HL-60 (cell line): ENCODE measurements around the gene KLHL28.

Experiments
- DNase-seq, 2 experiments: peaks; one replicate each; pipeline ENCODE4 v3.0.0-alpha.2; 2010 to 2020; ENCODE audit warnings: low read depth in 1 of 2, low spot score in 1 of 2
- H3K27ac ChIP-seq: fragments of 250-450 bp; sonication (Bioruptor Pico); replicated peaks from 2 replicates; pipeline ENCODE4 v1.5.1; 2020; ENCODE audit warnings: mild to moderate bottlenecking, moderate library complexity
- H3K27me3 ChIP-seq: fragments of 250-450 bp; sonication (Bioruptor Pico); 2 replicates; pipeline ENCODE4 v1.5.1; 2021; ENCODE audit warnings: mild to moderate bottlenecking, moderate library complexity; ENCODE audit not compliant: insufficient read depth, poor library complexity, severe bottlenecking
- H3K4me3 ChIP-seq: replicated peaks from 2 replicates; pipeline ENCODE4 v1.5.1; 2011; ENCODE audit warnings: mild to moderate bottlenecking, control low read depth, low read length; ENCODE audit not compliant: insufficient read depth
- GABPA ChIP-seq: IDR thresholded peaks from 2 replicates; pipeline ENCODE4 v1.6.1; 2012; ENCODE audit warnings: low read depth
- POLR2AphosphoS5 ChIP-seq: IDR thresholded peaks from 2 replicates; pipeline ENCODE4 v1.6.1; 2012; ENCODE audit warnings: low read depth
- SPI1 ChIP-seq: IDR thresholded peaks from 2 replicates; pipeline ENCODE4 v1.6.1; 2012; ENCODE audit warnings: low read depth, mild to moderate bottlenecking, borderline replicate concordance
- TF ChIP-seq, protein P1 (sequence below): IDR thresholded peaks from one replicate; pipeline ENCODE4 v1.5.1; 2011; ENCODE audit warnings: low read length, control low read depth, inconsistent platforms; ENCODE audit not compliant: insufficient read depth
- TF ChIP-seq, protein P2 (sequence below): IDR thresholded peaks from 2 replicates; pipeline ENCODE4 v1.6.1; 2012; ENCODE audit warnings: low read depth; ENCODE audit not compliant: insufficient replicate concordance

Gene KLHL28

DNA sequence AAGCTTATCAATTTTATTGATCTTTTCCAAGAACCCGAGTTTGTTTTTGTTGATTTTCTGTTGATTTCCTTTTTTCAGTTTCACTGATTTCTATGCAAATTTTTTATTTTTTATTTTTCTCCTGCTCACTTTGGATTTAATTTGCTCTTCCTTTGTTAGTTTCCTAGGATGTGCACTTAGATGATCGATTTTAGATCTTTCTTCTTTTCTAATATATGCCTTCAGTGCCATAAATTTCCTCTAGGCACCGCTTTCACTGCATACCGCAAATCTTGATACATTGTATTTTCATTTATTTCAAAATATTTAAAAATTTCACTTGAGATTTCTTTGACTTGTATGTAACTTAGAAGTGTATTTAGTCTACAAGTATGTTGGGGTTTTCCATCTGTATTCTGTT lies 9.7 kb upstream of the KLHL28 start:
- no peak for DNase-seq
- H3K27ac ChIP-seq: no peak overlapping the region
- H3K4me3 ChIP-seq: no peak overlapping the region
- TF ChIP-seq, protein P1, sequence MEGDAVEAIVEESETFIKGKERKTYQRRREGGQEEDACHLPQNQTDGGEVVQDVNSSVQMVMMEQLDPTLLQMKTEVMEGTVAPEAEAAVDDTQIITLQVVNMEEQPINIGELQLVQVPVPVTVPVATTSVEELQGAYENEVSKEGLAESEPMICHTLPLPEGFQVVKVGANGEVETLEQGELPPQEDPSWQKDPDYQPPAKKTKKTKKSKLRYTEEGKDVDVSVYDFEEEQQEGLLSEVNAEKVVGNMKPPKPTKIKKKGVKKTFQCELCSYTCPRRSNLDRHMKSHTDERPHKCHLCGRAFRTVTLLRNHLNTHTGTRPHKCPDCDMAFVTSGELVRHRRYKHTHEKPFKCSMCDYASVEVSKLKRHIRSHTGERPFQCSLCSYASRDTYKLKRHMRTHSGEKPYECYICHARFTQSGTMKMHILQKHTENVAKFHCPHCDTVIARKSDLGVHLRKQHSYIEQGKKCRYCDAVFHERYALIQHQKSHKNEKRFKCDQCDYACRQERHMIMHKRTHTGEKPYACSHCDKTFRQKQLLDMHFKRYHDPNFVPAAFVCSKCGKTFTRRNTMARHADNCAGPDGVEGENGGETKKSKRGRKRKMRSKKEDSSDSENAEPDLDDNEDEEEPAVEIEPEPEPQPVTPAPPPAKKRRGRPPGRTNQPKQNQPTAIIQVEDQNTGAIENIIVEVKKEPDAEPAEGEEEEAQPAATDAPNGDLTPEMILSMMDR: no peak
- no peak for TF ChIP-seq POLR2AphosphoS5
- TF ChIP-seq GABPA: no peak
- TF ChIP-seq, protein P2, sequence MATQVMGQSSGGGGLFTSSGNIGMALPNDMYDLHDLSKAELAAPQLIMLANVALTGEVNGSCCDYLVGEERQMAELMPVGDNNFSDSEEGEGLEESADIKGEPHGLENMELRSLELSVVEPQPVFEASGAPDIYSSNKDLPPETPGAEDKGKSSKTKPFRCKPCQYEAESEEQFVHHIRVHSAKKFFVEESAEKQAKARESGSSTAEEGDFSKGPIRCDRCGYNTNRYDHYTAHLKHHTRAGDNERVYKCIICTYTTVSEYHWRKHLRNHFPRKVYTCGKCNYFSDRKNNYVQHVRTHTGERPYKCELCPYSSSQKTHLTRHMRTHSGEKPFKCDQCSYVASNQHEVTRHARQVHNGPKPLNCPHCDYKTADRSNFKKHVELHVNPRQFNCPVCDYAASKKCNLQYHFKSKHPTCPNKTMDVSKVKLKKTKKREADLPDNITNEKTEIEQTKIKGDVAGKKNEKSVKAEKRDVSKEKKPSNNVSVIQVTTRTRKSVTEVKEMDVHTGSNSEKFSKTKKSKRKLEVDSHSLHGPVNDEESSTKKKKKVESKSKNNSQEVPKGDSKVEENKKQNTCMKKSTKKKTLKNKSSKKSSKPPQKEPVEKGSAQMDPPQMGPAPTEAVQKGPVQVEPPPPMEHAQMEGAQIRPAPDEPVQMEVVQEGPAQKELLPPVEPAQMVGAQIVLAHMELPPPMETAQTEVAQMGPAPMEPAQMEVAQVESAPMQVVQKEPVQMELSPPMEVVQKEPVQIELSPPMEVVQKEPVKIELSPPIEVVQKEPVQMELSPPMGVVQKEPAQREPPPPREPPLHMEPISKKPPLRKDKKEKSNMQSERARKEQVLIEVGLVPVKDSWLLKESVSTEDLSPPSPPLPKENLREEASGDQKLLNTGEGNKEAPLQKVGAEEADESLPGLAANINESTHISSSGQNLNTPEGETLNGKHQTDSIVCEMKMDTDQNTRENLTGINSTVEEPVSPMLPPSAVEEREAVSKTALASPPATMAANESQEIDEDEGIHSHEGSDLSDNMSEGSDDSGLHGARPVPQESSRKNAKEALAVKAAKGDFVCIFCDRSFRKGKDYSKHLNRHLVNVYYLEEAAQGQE: no peak
- H3K27me3 ChIP-seq: no peaks in the 10 kb centered on the region

DNA sequence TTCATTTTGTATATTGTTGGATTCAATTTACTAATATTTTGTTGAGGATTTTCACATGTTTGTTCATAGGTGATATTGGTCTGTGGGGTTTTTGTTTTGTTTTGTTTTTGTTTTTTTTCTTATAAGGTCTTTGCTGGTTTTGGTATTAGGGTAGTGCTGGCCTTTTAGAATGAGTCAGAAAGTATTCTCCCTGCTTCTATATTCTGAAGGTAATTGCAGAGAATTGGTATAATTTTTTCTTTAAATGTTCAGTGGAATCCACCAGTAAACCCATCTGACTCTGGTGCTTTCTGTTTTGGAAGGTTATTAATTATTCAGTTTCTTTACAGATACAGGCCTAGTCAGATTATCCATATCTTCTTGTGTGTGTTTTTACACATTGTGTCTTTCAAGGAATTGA lies 9.2 kb upstream of the KLHL28 start:
- no peak overlapping the region for H3K27ac ChIP-seq
- no peak for DNase-seq
- no peak overlapping the region for H3K4me3 ChIP-seq
- H3K27me3 ChIP-seq: no peaks in the 10 kb centered on the region
- TF ChIP-seq, protein P1: no peak
- TF ChIP-seq GABPA (no peak), SPI1 (no peak), POLR2AphosphoS5 (no peak)
- TF ChIP-seq, protein P2: no peak

DNA sequence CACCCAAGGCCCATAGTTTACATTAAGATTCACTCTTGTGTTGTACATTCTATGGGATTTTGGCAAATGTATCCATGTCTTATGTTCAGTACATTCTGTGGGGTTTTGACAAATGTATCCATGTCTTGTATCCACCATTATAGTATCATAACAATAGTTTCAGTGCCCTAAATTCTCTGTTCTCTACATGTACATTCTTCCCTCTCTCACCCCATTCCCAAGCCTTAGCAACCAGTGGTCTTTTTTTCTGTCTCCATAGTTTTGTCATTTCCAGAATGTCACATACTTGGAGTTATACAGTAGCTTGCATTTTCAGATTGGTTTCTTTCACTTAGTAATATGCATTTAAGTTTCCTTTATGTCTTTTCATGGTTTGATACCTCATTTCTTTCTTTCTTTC lies 7.0 kb upstream of the KLHL28 start:
- no peak for DNase-seq
- no peak overlapping the region for H3K4me3 ChIP-seq
- no peak for TF ChIP-seq GABPA
- TF ChIP-seq, protein P2: no peak
- TF ChIP-seq, protein P1: no peak
- TF ChIP-seq POLR2AphosphoS5: no peak
- no peak for TF ChIP-seq SPI1
- H3K27me3 ChIP-seq: no peaks in the 10 kb centered on the region
- H3K27ac ChIP-seq: no peak overlapping the region
